MCF 10A (cell line): Measurements from ENCODE around the gene USP9X. TPM values are rescaled to one million over a fixed set of nuclear protein-coding genes. Genes with fewer than 3 reads are reported as not detected.

Experiments
- BruUV-seq: library from RNA; stranded (reverse); fragments of 400-500 nt; replicated peaks from 2 replicates; lab custom pipeline; 2021; lab: Mats Ljungman, UMichigan
- CTCF ChIA-PET: fragments of 300-600 bp; sonication (Branson Sonifier 250); formaldehyde crosslinking; extraction: SDS; loops from one replicate; lab custom pipeline; 2021; ENCODE audit warnings: antibody characterized with exemption, inconsistent platforms; lab: Yijun Ruan, JAX
- POLR2A ChIA-PET: fragments of 300-600, 350-650 bp; sonication (Branson Sonifier 250); formaldehyde crosslinking; extraction: SDS; loops from one replicate; lab custom pipeline; 2020; ENCODE audit warnings: antibody characterized with exemption, inconsistent platforms; lab: Yijun Ruan, JAX
- DNase-seq: peaks from one replicate; pipeline ENCODE4 v3.0.0-alpha.2; 2018; ENCODE audit not compliant: unreplicated experiment
- H3K27ac Mint-ChIP-seq: one replicate; pipeline ENCODE4 v1.8.0; 2022; ENCODE audit warnings: mild to moderate bottlenecking, low read depth, mixed read lengths; ENCODE audit not compliant: unreplicated experiment
- H3K27me3 Mint-ChIP-seq: one replicate; pipeline ENCODE4 v1.8.0; 2022; ENCODE audit warnings: mixed read lengths; ENCODE audit not compliant: insufficient read depth, unreplicated experiment
- H3K36me3 Mint-ChIP-seq: one replicate; pipeline ENCODE4 v1.8.0; 2022; ENCODE audit warnings: mild to moderate bottlenecking, moderate library complexity, mixed read lengths; ENCODE audit not compliant: insufficient read depth, unreplicated experiment
- H3K4me1 Mint-ChIP-seq: one replicate; pipeline ENCODE4 v1.8.0; 2022; ENCODE audit warnings: mixed read lengths; ENCODE audit not compliant: insufficient read depth, unreplicated experiment
- H3K4me3 Mint-ChIP-seq: one replicate; pipeline ENCODE4 v1.8.0; 2022; ENCODE audit warnings: mild to moderate bottlenecking, moderate library complexity, mixed read lengths; ENCODE audit not compliant: unreplicated experiment
- H3K9me3 Mint-ChIP-seq: one replicate; pipeline ENCODE4 v1.8.0; 2022; ENCODE audit warnings: mixed read lengths; ENCODE audit not compliant: unreplicated experiment
- CTCF ChIP-seq: fragments of 200-600 bp; IDR thresholded peaks from one replicate; pipeline ENCODE4 v1.8.0; 2022; ENCODE audit warnings: antibody characterized with exemption, mild to moderate bottlenecking; ENCODE audit not compliant: unreplicated experiment
- intact Hi-C: fragments of 100-400 bp; cut with micrococcal nuclease; formaldehyde crosslinking; loops from 2 replicates; pipeline ENCODE4 v1.14.1; 2022
- total RNA-seq: library from RNA; stranded (reverse); gene quantifications from 2 replicates; pipeline ENCODE4 v1.2.3, GENCODE V29; 2022

USP9X gene
- total RNA-seq, 1 experiment from 2014 or later, result 77.9 TPM

GRCh38 chrX:41085878-41086626 is 807 bp downstream of the USP9X start:
- ChIA-PET POLR2A (interaction anchor here (0.6 to 4.2 kb wide), 22 partner anchors 11 to 505 kb away, joined by 3 to 37 read pairs (median 5); partner anchors contain the start of genes ATP6AP2, DDX3X and MED14), CTCF (interaction anchor here (0.6 to 1.8 kb wide), 5 partner anchors 24 to 419 kb away, joined by 3 to 6 read pairs (median 3); no protein-coding TSS in a partner anchor)
- no peak for TF ChIP-seq CTCF
- intact Hi-C loops, result no loop called here
- H3K27me3 Mint-ChIP-seq, result peaks cover 13% of the 10 kb centered on the region
- peak; percentile 52 for DNase-seq
- H3K27ac Mint-ChIP-seq, result peak overlapping the region; percentile 99
- H3K36me3 Mint-ChIP-seq, result peaks cover 8% of the 10 kb centered on the region
- no TSS peak for BruUV-seq
- peak overlapping the region; percentile 95 for H3K4me3 Mint-ChIP-seq
- no peaks in the 10 kb centered on the region for H3K9me3 Mint-ChIP-seq
- peaks cover 10% of the 10 kb centered on the region for H3K4me1 Mint-ChIP-seq

GRCh38 chrX:41086627-41086932 is 1.3 kb downstream of the USP9X start:
- BruUV-seq, result no TSS peak
- Mint-ChIP-seq H3K4me1 (peaks cover 16% of the 10 kb centered on the region), H3K27me3 (peaks cover 8% of the 10 kb centered on the region), H3K9me3 (no peaks in the 10 kb centered on the region), H3K36me3 (peaks cover 8% of the 10 kb centered on the region), H3K27ac (peak overlapping the region; percentile 99), H3K4me3 (peak overlapping the region; percentile 95)
- no peak for TF ChIP-seq CTCF
- DNase-seq, result peak; percentile 62
- POLR2A ChIA-PET, result interaction anchor here (0.7 to 4.2 kb wide), 14 partner anchors 10 to 506 kb away, joined by 3 to 37 read pairs (median 5); partner anchors contain the start of genes ATP6AP2, DDX3X and MED14
- CTCF ChIA-PET, result interaction anchor here (0.8 to 1.1 kb wide), 3 partner anchors 23 to 350 kb away, joined by 3 to 4 read pairs (median 3); no protein-coding TSS in a partner anchor
- intact Hi-C loops, result no loop called here

- no peaks in the 10 kb centered on the region for H3K9me3 Mint-ChIP-seq
- H3K27me3 Mint-ChIP-seq, result peaks cover 2% of the 10 kb centered on the region
- H3K4me3 Mint-ChIP-seq, result peak overlapping the region; percentile 95
- peak overlapping the region; percentile 99 for H3K27ac Mint-ChIP-seq
- DNase-seq, result no peak
- TF ChIP-seq CTCF, result no peak
- peaks cover 8% of the 10 kb centered on the region for H3K36me3 Mint-ChIP-seq
- intact Hi-C loops, result no loop called here
- CTCF ChIA-PET, result interaction anchor here (1.1 kb wide), 1 partner anchor 23 kb away, joined by 4 read pairs; no protein-coding TSS in a partner anchor
- BruUV-seq, result TSS peak; percentile 18
- POLR2A ChIA-PET, result interaction anchor here (0.7 to 4.2 kb wide), 14 partner anchors 9 to 506 kb away, joined by 3 to 37 read pairs (median 4); partner anchors contain the start of genes ATP6AP2 and MED14
- H3K4me1 Mint-ChIP-seq, result peaks cover 17% of the 10 kb centered on the region
Observed at GRCh38 chrX:41087201-41087600, 2.0 kb downstream of the USP9X start.

- ChIA-PET CTCF (interaction anchor here (0.6 to 1.4 kb wide), 5 partner anchors 13 to 126 kb away, joined by 3 to 4 read pairs (median 3); no protein-coding TSS in a partner anchor), POLR2A (interaction anchor here (0.8 to 1.8 kb wide), 3 partner anchors 9 to 356 kb away, joined by 3 to 5 read pairs (median 4); partner anchors contain the start of gene MED14)
- Mint-ChIP-seq H3K4me1 (peaks cover 22% of the 10 kb centered on the region), H3K27me3 (peaks cover 9% of the 10 kb centered on the region), H3K4me3 (peak overlapping the region; percentile 55), H3K27ac (peak overlapping the region; percentile 79), H3K36me3 (no peaks in the 10 kb centered on the region), H3K9me3 (no peaks in the 10 kb centered on the region)
- intact Hi-C loops, result no loop called here
- BruUV-seq, result no TSS peak
- TF ChIP-seq CTCF, result no peak
- no peak for DNase-seq
Observed at GRCh38 chrX:41090568-41091238, 5.5 kb downstream of the USP9X start.
